ENCODE measurements around the gene RANGAP1.

RANGAP1 gene

GRCh38 chr22:41237707-41238569, 48.0 kb downstream of the RANGAP1 start:
- DNase-seq (ENCODE audit: low read depth, low spot score): peak; percentile 73

- no peak for DNase-seq (ENCODE audit: low read depth, low spot score)
These were observed 48.8 kb downstream of the RANGAP1 start for GRCh38 chr22:41237036-41237706.

- DNase-seq (ENCODE audit: low read depth, low spot score): no peak
These were observed 50.9 kb downstream of the RANGAP1 start for GRCh38 chr22:41234815-41235695.

- no peak for DNase-seq (ENCODE audit: low read depth, low spot score)
These were observed 54.6 kb downstream of the RANGAP1 start for GRCh38 chr22:41231369-41231768.

- no peak for DNase-seq (ENCODE audit: low read depth, low spot score)
These were observed 55.6 kb downstream of the RANGAP1 start for GRCh38 chr22:41230401-41230785.

GRCh38 chr22:41229730-41230400, 56.1 kb downstream of the RANGAP1 start:
- no peak for DNase-seq (ENCODE audit: low read depth, low spot score)

- no peak for DNase-seq (ENCODE audit: low read depth, low spot score)
These were observed 56.8 kb downstream of the RANGAP1 start for GRCh38 chr22:41229215-41229614.

- no peak for DNase-seq (ENCODE audit: low read depth, low spot score)
These were observed 59.0 kb downstream of the RANGAP1 start for GRCh38 chr22:41226723-41227655.

- DNase-seq (ENCODE audit: low read depth, low spot score): no peak
These were observed 62.5 kb downstream of the RANGAP1 start for GRCh38 chr22:41223535-41223934.

- DNase-seq (ENCODE audit: low read depth, low spot score): no peak
These were observed 63.0 kb downstream of the RANGAP1 start for GRCh38 chr22:41222846-41223507.

- DNase-seq (ENCODE audit: low read depth, low spot score): peak; percentile 70
These were observed 68.3 kb downstream of the RANGAP1 start for GRCh38 chr22:41217553-41218157.

- peak; percentile 13 for DNase-seq (ENCODE audit: low read depth, low spot score)
These were observed 69.0 kb downstream of the RANGAP1 start for GRCh38 chr22:41216984-41217383.

- no peak for DNase-seq (ENCODE audit: low read depth, low spot score)
These were observed 70.1 kb downstream of the RANGAP1 start for GRCh38 chr22:41215926-41216325.

- no peak for DNase-seq (ENCODE audit: low read depth, low spot score)
These were observed 70.6 kb downstream of the RANGAP1 start for GRCh38 chr22:41215409-41215808.

- DNase-seq (ENCODE audit: low read depth, low spot score): no peak
These were observed 79.3 kb downstream of the RANGAP1 start for GRCh38 chr22:41206719-41207118.

- DNase-seq (ENCODE audit: low read depth, low spot score): peak; percentile 98
These were observed 80.7 kb downstream of the RANGAP1 start, which contains the start of gene L3MBTL2 for GRCh38 chr22:41204992-41205900. TSS of gene L3MBTL2 (plus strand) at chr22:41205312. CDS start at chr22:41205363, 51 bp downstream.

- DNase-seq (ENCODE audit: low read depth, low spot score): no peak
These were observed 81.9 kb downstream of the RANGAP1 start for GRCh38 chr22:41204066-41204465.

GRCh38 chr22:41203118-41203517, 82.9 kb downstream of the RANGAP1 start:
- DNase-seq (ENCODE audit: low read depth, low spot score): no peak
